AG09319 (cell line): ENCODE measurements around the gene FAM174B.

ENCODE experiments used
- DNase-seq: peaks from one replicate; pipeline ENCODE4 v3.0.0-alpha.2; 2010; ENCODE audit warnings: low read depth; ENCODE audit errors: extremely low read depth
- CTCF ChIP-seq: IDR thresholded peaks from 2 replicates; pipeline ENCODE4 v1.5.1; 2011; ENCODE audit warnings: low read depth, mild to moderate bottlenecking, inconsistent platforms, low read length, moderate library complexity

FAM174B gene

GRCh38 chr15:92597548-92597947, 58.0 kb downstream of the FAM174B start:
- DNase-seq: no peak
- no peak for TF ChIP-seq CTCF

DNA sequence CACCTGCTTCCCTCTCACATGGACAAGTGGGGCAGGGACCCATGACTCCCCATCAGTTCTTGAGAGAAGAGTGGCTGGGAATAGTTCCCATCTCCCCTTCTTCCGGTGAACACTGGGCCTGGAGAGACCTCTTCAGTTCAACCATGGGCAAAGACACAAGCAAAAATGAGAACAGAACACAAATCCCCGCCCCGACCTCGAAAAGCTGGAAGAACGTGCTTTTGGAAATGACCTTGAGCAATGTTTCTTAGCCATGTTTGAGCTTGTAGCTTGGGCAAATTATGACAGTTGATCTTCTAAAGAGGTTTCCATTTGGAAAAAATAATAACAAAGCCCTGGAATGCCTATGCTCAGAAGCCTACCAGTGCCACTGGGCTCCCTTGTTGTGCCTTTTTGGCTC, 59.0 kb downstream of the FAM174B start:
- TF ChIP-seq CTCF: no peak
- no peak for DNase-seq

- TF ChIP-seq CTCF: no peak
- no peak for DNase-seq
These were observed 59.8 kb downstream of the FAM174B start for GRCh38 chr15:92595506-92596381.

- no peak for DNase-seq
These were observed 64.3 kb downstream of the FAM174B start for GRCh38 chr15:92591275-92591674.

GRCh38 chr15:92586966-92587365, 68.6 kb downstream of the FAM174B start:
- no peak for DNase-seq
- no peak for TF ChIP-seq CTCF

More at GRCh38 chr15:92591275-92591674, 64.3 kb downstream of the FAM174B start:
- no peak for TF ChIP-seq CTCF

DNA sequence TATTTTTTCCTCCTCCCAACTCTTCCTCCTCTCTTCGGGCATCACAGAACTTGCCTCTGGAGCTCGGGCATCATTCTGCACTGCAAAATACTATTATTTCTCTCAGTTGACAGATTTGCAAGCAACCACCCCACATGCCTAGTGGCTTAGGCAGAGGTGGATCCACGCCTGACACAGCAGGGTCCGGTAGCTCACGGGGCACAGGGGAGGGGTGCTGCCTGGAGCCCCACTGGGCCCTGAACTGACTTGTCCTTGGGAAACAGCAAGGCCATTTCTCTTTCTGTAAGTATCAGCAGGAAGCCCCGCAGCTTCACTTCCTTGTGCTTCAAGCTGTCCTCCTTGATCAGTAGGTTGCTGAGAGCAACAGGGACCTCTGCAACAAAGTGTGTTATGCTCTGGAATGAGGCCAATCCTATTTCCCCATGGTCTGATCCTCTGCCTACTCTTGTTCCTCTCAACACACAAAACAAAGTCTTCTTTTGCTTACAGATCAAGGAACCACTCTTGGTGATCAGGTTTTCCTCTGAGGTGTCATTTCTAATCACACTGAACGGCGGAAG, 69.1 kb downstream of the FAM174B start:
- DNase-seq: no peak
- TF ChIP-seq CTCF: no peak

DNA sequence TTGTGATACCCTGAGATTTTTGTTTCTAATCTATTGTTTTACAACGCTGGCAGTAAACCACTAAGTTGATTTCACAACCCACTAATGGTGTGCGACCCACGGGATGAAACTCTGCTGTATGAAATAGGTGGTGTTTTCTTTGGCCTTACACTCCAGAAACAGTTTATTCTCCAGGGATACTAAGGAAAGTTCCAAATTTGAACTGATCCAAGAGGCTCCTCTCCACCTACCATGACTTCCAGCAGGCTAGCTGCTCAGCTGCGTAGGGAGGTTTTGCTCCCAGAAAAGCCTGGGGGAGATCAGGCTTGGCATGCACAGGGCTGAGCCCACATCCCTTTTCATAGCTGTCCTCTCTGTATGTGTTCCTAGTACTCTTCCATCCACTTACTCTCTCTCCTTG, 71.5 kb downstream of the FAM174B start:
- DNase-seq: no peak

More for the DNA sequence above, 71.5 kb downstream of the FAM174B start:
- no peak for TF ChIP-seq CTCF
